HG02973 (cell line): Measurements from ENCODE around the gene PNPLA7.
"Not testable (repeated sequence)": the region's sequence is repeated elsewhere in the genome, so short reads cannot be mapped to it uniquely, and the experiment has no call there.

ENCODE experiments used
- ATAC-seq: cut with Tn5 transposase; IDR thresholded peaks from one replicate; pipeline ENCODE4 v1.9.1; 2021; ENCODE audit warnings: moderate library complexity; ENCODE audit not compliant: unreplicated experiment

PNPLA7 gene

DNA sequence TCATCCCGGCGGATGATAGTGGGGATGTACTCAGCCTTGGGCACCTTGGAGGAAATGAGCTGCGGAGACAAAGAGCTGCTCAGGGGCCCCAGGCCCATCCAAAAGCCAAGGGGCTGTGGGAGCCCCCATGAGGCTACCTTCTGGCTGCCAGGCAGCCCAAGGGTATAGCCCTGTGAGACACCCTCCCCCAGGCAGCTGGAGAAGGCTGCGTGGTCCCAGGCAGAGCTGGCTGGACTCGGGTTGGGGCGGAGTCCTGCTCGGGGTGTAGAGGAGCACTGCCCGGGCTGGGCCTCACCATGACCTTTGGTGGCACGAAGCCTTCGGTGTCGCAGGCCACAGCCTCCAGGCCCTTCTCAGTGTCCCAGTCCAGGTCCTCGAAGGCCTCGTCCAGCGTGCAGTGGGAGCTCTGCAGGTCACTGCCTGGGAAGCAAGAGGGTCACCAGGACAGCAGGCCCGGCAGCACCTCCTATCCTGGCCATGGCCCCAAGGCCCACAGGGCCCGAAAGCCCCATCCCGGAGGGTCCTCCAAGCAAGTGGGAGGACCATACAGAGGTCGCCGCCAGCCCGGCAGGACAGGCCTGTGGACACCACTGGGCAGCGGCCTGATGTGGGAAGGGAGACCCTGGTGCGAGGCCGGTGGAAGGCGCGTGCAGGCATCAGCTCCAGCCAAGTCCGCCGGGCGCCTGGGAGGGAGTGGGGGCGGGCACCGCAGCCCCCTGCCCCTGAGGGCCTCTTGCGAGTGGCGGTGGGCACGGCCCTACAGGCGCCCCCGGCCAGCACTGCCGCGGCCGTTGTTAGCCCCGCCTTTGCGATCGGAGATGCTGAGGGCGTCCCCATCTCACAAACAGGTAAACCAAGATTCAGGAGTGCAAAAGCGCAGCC, 97.2 kb downstream of the PNPLA7 start:
- ATAC-seq = no peak

DNA sequence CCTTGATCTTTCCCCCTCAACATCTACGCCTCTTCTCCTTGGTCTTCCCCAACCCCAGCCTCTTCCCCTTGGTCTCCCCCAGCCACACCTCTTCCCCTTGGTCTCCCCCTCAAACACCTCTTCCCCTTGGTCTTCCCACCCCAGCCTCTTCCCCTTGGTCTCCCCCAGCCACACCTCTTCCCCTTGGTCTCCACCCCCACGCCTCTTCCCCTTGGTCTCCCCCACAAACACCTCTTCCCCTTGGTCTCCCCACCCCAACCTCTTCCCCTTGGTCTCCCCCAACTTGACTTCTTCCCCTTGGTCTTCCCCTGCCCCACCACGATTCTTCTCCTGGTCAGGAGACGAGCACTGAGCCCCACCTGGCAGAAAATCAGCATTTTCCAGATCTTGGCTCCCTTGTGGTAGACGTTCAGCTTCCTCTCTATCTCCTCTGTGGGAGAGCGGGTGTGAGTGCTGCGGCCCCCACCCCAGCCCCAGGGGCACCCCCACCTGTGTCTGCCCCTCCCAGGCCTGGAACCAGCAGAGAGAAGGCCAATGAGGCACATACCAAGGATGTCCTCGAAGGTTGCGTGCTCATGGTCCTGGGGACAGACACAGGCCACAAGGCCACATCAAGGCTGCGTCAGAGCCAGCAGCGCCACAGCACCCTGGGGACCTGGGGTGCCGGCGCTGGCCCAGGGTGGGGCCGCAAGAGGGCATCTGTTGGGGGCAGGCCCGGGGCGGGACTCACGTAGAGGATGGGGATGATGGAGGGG, 98.0 kb downstream of the PNPLA7 start:
- ATAC-seq = no peak

DNA sequence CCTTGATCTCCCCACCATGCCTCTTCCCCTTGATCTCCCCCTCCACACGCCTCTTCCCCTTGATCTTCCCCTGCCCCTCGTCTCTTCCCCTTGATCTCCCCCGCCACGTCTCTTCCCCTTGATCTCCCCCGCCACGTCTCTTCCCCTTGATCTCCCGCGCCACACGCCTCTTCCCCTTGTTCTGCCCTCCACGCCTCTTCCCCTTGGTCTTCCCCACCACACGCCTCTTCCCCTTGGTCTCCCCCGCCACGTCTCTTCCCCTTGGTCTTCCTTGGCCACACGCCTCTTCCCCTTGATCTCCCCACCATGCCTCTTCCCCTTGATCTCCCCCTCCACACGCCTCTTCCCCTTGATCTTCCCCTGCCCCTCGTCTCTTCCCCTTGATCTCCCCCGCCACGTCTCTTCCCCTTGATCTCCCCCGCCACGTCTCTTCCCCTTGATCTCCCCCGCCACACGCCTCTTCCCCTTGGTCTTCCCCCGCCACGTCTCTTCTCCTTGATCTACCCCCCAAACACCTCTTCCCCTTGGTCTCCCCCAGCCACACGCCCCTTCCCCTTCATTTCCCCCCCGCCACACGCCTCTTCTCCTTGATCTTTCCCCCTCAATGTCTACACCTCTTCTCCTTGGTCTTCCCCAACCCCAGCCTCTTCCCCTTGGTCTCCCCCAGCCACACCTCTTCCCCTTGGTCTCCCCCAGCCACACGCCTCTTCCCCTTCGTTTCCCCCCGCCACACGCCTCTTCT, 98.8 kb downstream of the PNPLA7 start:
- ATAC-seq = not testable (repeated sequence)

DNA sequence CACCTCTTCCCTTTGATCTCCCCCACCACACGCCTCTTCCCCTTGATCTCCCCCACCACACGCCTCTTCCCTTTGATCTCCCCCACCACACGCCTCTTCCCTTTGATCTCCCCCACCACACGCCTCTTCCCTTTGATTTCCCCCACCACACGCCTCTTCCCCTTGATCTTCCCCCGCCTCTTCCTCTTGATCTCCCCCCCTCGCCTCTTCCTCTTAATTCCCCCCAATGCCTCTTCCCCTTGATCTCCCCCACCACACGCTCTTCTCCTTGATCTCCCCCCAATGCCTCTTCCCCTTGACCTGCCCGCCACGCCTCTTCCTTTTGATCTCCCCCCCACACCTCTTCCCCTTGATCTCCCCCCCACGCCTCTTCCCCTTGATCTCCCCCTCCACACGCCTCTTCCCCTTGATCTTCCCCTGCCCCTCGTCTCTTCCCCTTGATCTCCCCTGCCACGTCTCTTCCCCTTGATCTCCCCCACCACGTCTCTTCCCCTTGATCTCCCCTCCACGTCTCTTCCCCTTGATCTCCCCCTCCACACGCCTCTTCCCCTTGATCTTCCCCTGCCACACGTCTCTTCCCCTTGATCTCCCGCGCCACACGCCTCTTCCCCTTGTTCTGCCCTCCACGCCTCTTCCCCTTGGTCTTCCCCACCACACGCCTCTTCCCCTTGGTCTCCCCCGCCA, 99.5 kb downstream of the PNPLA7 start:
- ATAC-seq = not testable (repeated sequence)

DNA sequence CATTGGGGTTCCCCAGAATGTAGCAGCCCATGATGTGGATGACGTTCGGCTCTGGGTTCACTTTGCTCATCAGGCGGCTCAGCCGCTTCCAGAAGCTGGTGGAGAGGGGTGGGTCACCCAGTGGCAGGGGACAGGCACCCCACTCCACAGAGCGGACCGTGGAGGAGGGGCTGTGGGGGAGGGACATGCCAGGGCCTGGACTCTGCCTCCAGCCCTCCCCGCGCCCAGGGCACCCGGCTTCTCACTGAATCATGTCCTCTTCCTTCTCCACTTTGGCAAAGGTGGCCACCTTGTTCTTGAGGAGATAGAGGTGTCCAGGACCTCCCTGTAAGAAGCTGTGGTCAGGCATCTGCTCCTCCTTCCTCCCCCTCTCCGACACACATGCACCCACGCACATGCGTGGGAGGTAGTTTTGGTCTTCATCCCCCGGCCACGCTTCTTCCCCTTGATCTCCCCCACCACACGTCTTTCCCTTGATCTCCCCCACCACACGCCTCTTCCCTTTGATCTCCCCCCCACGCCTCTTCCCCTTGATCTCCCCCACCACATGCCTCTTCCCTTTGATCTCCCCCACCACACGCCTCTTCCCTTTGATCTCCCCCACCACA, 100.2 kb downstream of the PNPLA7 start:
- no peak for ATAC-seq

DNA sequence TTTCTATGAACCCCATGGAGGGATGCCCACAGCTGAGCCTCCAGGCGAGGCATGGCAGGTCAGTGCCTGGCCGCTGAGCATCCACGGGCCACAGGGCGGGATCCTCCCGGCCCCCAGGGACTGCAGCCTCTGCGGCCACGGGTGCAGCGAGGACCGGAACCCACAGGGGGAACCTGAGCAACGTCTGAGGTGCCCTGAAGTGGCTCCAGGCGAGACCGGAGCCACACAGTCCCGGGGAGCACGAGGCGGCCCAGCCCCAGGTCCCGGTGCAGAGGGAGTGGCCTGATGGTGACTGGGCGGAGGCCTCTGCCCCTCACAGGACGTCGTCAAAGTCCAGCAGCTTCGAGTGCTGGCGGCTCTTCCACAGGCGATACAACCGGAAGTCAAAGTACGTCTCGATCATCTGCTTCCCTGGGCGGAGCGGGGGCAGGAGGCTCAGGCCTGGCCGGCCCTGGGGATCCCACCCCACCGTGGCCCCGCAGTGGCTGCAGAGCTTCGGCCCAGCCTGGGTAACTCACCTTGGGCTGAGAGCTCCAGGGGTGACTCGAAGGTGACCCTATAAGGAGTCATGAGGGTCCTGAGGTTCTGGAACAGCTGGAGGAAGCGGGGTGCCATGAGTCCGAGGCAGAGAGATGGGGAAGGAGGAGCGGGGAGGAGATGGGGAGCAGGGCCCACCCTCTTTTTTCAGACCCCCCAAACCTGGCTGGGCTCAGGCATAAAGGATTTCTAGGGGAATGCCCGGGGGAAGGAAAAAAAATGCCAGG, 100.9 kb downstream of the PNPLA7 start:
- ATAC-seq = no peak

DNA sequence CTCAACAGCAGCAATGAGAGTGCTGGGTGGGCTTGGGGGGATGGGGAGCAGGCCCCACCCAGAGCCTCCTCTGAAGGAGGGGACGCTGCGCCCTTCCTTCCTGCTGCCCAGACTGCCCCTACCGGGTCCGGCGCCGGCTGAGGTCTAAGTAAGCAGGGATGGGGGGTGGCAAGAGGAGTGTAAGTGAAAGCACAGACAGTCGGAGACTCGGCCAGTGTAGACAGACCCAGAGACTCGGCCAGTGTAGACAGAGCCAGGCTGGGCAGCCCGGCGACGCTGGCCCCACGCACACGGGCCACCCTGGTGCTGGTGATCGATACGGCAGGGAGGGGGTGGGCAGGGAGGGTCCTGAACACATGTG, 101.6 kb downstream of the PNPLA7 start:
- ATAC-seq = no peak

DNA sequence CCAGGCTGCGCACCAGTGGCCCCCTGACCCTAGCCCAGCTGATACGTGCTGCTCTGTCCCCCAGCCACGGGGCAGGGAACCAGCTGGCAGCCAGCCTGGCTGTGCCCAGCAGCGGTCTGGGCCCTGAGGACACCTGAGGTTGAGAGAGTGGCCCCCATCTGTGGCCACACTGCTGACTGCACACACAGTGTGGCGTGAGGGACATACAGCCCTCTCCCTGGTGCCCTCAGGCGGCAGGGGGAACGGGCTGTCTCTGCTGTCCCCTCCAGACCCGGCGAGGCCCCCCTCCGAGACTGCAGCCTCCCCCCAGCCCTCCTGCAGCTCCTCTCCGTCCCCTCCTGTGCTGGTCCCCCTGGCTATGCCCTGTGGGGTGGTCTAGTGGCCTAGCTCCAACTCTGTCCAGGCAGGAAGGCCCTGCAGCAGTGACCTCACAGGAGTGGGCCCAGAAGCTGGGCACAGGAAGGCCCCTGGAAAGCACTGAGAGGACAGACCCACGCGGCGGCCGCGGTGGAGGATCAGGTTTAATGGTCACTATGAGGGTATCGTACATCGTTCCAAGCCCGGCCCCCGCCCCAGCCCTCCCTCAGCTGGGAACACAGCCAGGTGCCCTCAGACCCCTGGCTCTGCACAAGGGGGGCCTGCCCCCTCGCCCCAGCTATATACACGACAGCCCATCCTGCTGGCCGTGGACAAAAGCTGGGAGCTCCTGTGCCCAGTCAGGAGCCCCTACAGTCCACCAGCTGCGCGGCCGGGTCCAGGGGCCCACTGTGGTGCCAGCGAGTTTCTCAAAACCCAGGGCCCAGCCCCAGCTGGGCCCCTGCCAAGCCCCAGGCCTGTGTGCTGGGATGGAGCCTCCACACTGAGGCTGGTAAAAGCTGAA, 102.2 kb downstream of the PNPLA7 start:
- ATAC-seq = no peak

DNA sequence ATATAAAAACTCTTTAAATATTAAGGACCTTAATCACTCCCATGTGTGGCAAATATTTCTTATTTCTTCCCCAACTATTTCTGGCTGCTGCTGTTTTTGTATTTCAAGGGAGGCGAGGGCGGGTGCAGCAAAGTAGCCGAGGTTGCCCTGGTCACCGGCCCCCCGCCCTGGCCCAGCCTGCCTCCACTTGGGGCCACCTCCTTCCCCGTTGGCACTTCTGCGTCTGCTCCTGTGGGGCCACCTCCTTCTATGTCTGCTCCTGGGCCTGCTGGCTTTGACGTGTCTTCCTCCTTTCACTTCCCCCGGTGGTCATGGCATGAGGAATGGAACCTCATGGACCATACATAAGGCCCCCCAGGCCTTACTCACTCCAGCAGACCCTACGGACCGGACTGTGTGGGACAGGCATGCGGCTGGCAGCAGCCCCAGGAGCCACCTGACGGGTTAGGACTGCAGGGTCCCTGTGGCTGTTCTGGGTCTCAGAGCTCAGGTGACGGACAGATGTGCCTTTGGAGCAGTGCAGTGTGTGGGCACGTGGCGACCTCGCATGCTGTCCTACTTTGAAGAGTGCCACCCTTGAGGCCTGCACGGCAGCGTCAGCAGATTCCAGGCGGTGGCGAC, 103.2 kb downstream of the PNPLA7 start:
- no peak for ATAC-seq

DNA sequence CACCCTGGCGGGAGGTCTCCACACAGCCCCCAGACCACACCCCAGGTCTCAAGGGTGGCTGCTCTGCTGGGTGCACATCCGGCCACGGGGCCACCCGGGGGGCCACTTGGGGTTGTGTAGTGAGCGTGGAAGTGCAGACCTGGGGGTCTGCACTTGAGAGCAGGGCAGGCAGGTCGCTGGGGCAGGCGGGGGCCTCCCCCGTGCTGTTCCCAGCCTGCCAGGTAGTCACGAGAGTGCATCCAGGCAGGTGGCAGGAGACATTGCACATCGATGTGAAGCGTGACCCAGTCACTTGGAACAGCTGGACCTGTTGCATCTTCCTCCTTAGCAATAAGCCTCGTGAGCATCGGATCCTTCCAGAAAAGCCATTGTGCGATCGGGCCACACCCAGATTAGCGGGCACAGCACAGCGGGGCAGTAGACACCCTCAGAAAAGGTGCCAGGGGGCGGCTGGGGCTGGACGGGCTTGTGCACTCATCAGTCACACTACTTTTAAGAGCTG, 104.2 kb downstream of the PNPLA7 start:
- ATAC-seq = no peak

DNA sequence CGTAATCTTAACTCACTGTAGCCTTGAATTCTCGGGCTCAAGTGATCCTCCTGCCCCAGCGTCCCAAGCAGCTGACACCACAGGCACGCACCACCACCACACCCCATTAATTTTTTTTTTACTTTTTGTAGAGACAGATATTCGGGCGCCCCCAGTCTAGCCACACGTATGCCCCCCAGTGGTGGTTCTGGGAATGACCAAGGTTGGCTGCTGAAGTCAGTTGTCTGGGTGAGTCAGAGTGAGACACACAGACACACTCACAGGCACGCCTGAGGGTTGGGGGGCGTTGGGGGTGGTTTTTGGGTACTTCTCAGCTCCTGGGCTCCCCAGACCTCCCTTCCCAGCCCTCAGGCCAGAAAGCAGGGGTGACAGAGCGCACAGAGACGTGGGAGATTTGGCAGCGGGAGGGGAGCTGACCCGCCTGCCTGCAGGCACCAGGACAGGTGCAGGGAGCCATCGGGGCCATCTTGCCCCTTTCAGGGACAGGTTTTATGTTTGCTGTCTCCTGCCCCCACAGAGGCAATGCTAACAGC, 104.9 kb downstream of the PNPLA7 start:
- ATAC-seq = no peak

DNA sequence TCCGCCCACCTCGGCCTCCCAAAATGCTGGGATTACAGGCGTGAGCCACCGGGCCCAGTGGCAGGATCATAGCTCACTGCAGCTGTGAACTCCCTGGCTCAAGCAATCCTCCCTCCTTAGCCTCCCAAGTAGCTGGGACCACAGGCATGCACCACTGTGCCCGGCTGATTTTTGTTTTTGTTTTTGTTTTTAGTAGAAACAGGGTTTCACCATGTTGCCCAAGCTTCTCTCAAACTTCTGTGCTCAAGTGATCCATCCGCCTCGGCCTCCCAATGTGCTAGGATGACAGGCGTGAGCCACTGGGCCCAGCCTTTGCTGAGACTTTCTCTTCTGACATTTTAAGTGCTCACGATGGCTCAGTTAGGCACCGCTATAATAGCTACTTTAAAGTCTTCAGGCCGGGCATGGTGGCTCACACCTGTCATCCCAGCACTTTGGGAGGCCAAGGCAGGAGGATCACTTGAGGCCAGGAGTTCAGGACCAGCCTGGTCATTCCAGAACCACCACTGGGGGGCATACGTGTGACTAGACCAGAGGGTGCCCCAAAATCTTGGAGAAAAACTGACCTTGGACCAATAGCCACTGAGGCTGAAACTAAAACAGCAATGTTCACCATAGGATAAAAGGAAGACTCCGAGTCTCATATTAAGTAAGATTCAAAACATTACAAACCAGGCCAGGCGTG, 106.0 kb downstream of the PNPLA7 start:
- ATAC-seq = no peak

DNA sequence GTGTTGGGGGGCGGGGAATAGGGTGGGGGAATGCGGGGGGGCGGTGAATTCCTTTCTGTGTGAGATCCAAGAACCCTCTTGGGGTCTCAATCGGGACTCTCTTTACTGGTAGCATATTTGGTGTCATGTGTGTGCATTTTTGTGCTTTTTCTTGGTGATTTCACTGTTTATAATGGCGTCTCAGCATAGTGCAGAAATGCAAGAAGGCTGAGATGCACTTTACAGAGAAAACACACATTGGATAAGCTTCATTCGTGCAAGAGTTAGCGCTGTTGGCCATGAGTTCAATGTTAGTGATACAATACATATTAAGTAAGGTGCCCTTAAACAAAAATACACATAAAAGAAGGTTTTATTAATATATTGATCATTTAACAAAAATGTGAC, 108.3 kb downstream of the PNPLA7 start:
- ATAC-seq = no peak

DNA sequence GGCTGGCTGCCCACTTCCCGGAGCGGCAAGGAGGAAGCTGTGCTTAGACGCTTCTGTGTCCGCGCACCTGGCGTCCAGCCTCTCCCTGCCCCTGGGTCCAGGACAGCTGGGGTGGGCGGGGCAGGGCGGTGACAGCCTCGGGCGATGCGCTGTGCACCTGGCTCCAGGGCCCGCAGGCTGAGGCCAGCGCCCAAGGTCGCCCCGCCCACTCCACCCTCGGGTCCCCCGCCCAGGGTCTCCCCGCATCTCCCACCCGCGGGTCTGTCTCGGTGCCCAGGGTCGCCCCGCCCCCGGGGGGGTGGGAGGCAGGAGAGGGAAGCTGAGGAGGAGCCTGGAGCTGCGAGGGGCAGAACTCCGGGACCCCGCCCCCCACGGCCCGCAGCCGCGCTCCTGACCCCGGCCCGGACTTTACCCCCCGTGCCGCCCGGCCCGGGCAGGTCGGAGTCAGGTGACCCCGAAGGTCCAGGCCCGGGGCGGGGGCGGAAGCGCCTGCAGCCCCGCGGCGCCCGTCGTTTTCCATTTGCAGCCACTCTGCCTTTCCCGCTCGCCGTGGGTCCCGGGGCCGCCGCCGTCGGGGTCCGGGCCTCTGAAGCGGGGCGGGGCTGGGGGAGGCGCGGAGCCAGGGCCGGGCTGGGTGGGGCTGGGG, 108.8 kb downstream of the PNPLA7 start, which contains the start of gene ENTPD8:
Gene ENTPD8, minus strand, starts transcription at position 69 of the 646 bp plus-strand sequence. CDS start 3,072 bp downstream, outside the sequence.
- no peak for ATAC-seq

DNA sequence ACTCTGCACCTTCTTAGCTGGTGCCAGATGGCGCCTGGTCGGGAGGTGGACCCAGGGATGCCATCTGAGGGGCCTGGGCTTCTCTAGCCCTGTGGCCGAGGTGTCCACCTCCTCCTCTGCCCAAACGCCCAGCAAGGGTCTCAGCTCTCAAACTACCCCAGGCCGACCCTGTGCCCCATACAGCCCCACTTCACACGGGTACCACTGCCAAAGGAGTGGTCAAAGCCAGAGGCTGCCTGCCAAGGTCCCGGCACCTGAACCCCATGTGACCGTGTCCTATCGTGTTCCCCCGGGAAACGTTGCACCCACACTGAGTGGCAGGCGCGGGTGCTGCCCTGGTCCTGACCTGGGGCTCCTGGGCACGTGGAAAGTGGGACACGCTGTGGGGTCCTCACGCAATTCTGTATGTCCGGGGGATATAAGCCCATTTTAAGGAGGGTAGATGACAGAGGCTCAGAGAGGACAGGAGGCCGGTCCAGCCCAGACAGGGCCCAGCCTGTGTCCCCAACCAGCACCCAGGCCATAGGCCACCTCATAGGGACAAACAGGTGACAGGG, 111.0 kb downstream of the PNPLA7 start:
- ATAC-seq = no peak

DNA sequence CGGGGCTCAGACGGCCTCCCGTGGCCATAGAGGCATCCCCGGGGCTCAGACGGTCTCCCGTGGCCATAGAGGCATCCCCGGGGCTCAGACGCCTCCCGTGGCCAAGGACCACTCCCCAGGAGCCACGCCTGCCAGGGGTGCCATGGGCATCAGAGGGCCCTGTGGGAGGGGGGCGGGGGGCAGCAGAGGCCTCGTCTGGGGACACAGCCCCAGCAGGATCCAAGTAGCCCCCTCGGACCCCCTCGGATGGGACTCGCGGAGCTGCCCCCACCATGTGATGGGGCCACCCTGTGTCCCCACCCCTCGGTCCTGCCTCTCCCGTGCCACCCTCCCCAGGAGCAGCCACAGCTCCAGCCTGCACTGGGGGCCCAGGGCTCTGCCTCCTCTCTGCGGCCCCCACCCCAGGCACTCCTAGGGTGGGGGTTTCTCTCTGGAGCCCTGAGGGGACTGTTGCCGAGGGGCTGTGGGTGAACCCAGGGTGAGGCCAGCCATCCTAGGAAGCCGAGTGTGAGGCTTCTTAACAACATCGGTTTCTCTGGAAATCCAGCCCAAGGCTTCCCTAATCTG, 111.5 kb downstream of the PNPLA7 start:
- no peak for ATAC-seq
